Non-pigmented ciliary epithelial cell (primary cell): ENCODE measurements around the gene TTLL4.

Experiments
- DNase-seq: peaks from one replicate; pipeline ENCODE4 v3.0.0-alpha.2; 2010; ENCODE audit warnings: low read depth

The TTLL4 gene

DNA sequence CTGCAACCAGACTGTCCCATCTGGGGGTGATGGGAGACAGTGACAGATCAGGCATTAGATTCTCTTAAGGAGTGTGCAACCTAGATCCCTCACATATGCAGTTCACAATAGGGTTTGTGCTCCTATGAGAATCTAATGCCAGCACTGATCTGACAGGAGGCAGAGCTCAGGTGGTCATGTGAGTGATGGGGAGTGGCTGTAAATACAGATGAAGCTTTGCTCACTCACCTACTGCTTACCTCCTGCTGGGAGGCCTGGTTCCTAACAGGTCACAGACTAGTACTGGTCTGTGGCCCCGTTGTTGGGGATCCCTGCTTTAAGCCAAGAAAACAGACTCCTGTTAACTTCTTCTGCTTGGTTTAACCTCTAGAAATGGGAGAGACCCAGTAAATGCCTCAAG is 74.5 kb downstream of the TTLL4 start:
- DNase-seq, result no peak

DNA sequence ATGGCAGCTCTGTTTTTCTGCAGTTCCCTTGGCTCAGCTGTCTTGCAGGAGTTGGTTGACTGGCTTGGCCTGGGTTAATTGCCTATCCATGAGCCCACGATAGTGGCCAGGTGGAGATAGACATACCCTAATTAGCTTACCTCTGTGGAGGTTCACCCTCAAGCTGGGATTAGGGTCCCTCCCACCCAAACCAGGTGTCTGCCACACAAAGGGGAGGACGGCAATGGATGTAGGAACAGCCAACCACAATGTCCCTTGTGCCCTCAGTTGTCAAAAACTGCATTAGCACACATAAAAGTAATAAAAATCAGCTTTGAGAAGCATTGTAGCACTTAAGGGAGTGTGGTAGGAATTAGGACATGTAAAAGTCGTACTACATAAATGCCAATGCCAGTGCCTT is 75.5 kb downstream of the TTLL4 start:
- no peak for DNase-seq

DNA sequence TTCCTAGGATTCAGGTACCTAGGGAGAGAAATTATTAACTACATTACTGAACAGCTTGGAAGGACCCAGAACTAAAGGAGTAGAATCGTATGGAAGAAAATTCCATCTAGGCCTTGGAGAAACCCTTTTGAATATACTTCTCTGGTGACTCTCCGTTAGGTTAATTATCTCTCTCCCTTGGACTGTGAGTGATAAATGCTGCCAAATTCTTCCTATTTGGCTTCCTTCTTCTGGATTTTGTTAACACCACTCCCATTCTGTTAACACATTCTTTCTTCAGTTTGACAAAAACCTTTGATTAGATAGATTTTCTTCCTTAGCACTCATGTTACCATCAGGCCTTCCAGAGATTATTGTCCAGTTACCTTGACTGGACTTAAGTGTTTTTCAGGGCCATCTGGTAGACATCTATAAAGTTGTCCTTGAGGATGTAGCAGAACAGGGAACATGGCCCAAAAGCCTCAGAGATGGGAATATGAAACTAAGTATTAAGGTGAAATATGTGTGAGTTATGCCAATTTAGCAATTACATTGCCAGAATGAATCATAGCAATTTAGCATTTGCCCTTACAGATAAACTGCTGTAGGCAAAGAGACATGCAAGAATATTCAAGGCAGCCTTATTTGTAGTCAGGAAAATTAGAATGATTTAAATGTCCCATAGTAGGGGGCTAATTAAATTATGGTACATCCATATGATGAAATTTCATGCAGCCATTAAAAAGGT is 78.1 kb downstream of the TTLL4 start:
- DNase-seq, result no peak

DNA sequence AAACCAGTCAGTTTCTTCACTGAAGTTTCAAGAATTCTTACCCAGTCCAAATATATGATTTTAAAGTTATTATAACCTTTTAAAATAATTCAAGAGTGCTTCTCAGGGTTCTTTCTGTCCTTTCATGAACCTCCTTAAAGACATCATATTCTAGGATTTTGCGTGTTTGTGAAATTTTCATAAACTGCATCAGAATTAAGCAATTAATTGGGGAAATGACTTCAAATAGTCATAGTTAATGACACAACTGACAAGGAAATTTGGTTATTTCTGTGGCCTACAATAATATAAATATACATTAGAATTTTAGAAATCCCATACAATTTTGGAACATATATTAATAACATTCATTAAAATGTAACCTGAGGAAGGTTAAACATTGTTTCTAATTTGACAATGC is 81.8 kb downstream of the TTLL4 start:
- DNase-seq, result no peak

DNA sequence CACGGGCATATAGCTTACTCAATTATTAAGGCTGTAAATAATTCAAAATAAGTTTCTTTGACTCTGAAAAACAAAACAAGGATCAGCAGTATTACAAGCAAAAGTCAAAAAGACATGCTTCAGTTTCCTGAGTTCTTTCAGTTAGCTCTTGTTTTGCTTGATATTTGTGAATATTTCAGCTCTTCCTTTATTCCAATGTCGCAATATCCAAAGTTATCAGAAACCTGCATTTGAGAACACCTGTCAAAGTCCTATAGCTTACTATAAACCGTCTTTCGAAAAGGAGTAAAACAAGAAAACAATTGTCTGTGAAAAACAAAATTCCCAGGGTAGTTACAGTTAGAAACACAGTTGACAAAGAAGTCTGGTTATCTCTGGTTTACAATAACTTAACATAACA is 86.1 kb downstream of the TTLL4 start:
- DNase-seq, result no peak

DNA sequence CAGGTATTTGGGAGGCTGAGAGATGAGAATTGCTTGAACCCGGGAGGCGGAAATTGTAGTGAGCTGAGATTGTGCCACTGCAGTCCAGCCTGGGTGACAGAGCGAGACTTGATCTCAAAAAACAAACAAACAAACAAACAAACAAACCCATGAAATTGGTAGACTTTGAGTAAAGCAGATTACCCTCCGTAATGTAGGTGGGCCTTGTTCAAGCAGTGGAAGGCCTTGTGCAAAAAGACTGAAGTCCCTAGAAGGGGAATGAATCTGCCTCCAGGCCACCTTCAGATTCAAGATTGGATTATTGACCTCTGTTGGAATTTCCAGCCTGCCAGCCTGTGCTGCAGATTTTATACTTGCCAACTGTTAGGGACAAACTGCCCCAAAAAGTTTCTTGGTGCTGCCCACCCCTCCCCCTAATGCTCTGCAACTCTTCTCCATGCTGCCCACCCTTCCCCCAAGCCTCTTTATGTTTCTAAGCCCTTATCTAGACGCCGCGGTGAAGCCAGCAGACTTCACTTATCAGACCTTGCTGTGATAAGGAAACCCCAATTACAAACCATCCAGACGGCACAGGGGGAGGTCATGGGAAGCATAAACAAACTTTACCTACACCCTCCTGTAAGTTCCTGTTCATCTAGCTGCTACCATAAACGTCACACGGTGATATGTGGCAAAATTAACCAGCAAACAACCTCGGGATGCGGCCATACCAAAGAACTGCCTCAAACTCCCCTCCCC is 88.3 kb downstream of the TTLL4 start:
- DNase-seq, result no peak

DNA sequence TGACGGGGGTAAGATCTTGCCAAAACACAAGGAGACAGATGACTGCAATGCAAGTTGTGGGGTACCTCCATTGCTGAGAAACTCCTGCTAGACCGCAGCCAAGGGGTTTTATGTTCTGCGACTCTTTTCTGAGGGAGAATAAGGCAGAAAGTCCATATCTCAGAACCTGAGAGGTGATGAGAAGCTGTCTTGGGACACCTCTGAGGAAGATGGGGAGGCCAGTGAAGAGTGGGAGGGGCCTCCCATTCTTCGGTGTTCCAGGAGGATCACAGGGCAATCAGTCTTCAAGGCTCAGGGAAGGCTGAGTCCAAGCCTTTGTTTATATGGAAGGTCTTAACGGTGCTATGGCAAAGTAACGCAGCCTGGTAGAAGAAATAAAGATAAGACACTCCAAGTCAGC is 89.4 kb downstream of the TTLL4 start:
- DNase-seq, result no peak

DNA sequence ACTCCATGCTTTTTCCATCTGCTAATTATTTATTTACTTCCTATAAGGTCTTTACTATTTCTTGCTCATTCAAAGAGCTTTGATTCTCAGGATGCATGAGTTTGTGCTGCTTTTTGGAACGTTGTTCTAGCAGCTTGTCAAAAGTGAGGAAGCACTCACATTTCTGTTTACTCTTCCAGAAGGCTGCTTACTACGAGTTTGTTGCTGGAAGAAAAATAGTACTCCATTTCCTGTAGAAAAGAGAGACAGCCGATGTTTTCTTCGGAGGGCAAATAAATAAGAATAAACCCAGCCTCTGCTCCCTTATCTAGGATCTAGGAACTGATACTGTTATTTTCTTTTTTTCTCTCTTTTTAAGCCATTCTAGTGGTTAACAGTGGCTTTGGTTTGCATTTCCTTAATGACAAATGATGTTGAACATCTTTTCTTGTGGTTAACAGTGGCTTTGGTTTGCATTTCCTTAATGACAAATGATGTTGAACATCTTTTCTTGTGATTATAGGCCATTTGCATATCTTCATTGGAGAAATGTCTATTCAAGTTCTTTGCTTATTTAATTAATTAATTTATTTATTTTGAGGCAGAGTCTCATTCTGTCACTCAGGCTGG is 91.9 kb downstream of the TTLL4 start:
- DNase-seq, result no peak

DNA sequence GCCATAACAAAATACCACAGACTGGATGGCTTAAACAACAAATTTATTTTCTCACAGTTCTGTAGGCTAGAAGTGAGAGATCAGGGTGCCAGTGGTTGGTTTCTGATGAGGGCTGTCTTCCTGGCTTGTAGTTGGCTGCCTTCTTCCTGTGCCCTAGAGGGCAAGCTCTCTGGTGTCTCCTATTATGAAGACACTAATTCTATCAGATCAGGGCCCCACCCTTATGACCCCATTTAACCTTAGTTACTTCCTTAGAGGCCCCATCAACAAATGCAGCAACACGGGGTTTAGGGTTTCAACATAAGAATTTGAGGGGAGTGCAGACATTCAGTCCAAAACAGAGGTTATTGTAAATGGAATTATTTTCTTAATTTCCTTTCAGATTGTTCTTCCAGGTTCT is 94.2 kb downstream of the TTLL4 start:
- DNase-seq, result no peak
